H1 (cell line): ENCODE data around the gene L1TD1. TPM values are rescaled to one million over a fixed set of nuclear protein-coding genes. Genes with fewer than 3 reads are reported as not detected.

Experiments
- CTCF ChIA-PET: fragments of 300-600 bp; sonication (Branson Sonifier 250); formaldehyde crosslinking; loops from one replicate; lab custom pipeline; 2021; ENCODE audit not compliant: partially characterized antibody; lab: Charles Lee
- POLR2A ChIA-PET: fragments of 300-600 bp; sonication (Branson Sonifier 250); formaldehyde crosslinking; loops from one replicate; lab custom pipeline; 2021; ENCODE audit warnings: inconsistent platforms; ENCODE audit not compliant: partially characterized antibody; lab: Charles Lee
- DNase-seq, 2 experiments: peaks; one replicate each; pipeline versions ENCODE4 v3.0.0 to v3.0.0-alpha.2; 2010 to 2022; ENCODE audit warnings: low spot score in 2 of 2, low read depth in 1 of 2, mixed read lengths in 1 of 2
- FAIRE-seq: peaks from 2 replicates; lab custom pipeline; 2011; peaks lifted over from hg19 to GRCh38; lab: Jason Lieb, UNC
- H2AFZ ChIP-seq: 2 replicates; pipeline ENCODE4 v1.8.1; 2012; ENCODE audit warnings: low read length, inconsistent platforms
- H2AK5ac ChIP-seq: 2 replicates; pipeline ENCODE4 v1.6.1; 2013; ENCODE audit warnings: low read depth, low read length
- H2BK120ac ChIP-seq: replicated peaks from 2 replicates; pipeline ENCODE3; 2013; ENCODE audit warnings: low read depth, low read length, inconsistent platforms
- H2BK12ac ChIP-seq: 2 replicates; pipeline ENCODE4 v1.6.1; 2013; ENCODE audit warnings: low read depth, low read length
- H2BK15ac ChIP-seq: 2 replicates; pipeline ENCODE4 v1.6.1; 2013; ENCODE audit warnings: low read length
- H2BK20ac ChIP-seq: 2 replicates; pipeline ENCODE4 v1.6.1; 2013; ENCODE audit warnings: low read length
- H2BK5ac ChIP-seq: 2 replicates; pipeline ENCODE4 v1.6.1; 2013; ENCODE audit warnings: low read depth, low read length
- H3K14ac ChIP-seq: 2 replicates; pipeline ENCODE4 v1.6.1; 2013; ENCODE audit warnings: inconsistent platforms; ENCODE audit not compliant: insufficient read length
- H3K18ac ChIP-seq: 2 replicates; pipeline ENCODE4 v1.6.1; 2013; ENCODE audit warnings: low read length; ENCODE audit errors: extremely low read depth
- H3K23ac ChIP-seq: 2 replicates; pipeline ENCODE4 v1.6.1; 2013; ENCODE audit warnings: inconsistent platforms; ENCODE audit not compliant: insufficient read length
- H3K23me2 ChIP-seq: 2 replicates; pipeline ENCODE4 v1.6.1; 2013; ENCODE audit warnings: low read depth, low read length
- H3K27ac ChIP-seq: 2 replicates; pipeline ENCODE4 v1.6.1; 2011; ENCODE audit warnings: low read depth, low read length, inconsistent platforms
- H3K27me3 ChIP-seq, 4 experiments: replicated peaks in 1 of 4; 1 replicate in 1 of 4; 2 replicates in 3 of 4; pipeline versions ENCODE4 v1.6.1 to v1.8.1; 2011 to 2013; ENCODE audit warnings: low read length in 3 of 4, mild to moderate bottlenecking in 3 of 4, inconsistent platforms in 2 of 4, mixed read lengths in 2 of 4, moderate library complexity in 1 of 4; ENCODE audit not compliant: control insufficient read depth in 3 of 4, insufficient read depth in 3 of 4; ENCODE audit errors: extremely low read depth in 1 of 4
- H3K36me3 ChIP-seq, 4 experiments: 2 replicates each; pipeline versions ENCODE4 v1.6.1 to v1.8.1; 2011 to 2013; ENCODE audit warnings: mild to moderate bottlenecking in 4 of 4, low read length in 3 of 4, moderate library complexity in 2 of 4, control low read depth in 1 of 4, inconsistent platforms in 1 of 4; ENCODE audit not compliant: insufficient read depth in 4 of 4, control insufficient read depth in 2 of 4
- H3K4ac ChIP-seq: replicated peaks from 2 replicates; pipeline ENCODE3; 2013; ENCODE audit warnings: low read length, low read depth, mixed read lengths, inconsistent platforms; ENCODE audit not compliant: insufficient read length
- H3K4me1 ChIP-seq, 4 experiments: replicated peaks in 1 of 4; 1 replicate in 1 of 4; 2 replicates in 3 of 4; pipeline versions ENCODE4 v1.6.1 to v1.8.1; 2011 to 2013; ENCODE audit warnings: low read length in 3 of 4, inconsistent platforms in 2 of 4, mixed read lengths in 1 of 4; ENCODE audit not compliant: insufficient read depth in 4 of 4, control insufficient read depth in 3 of 4
- H3K4me2 ChIP-seq, 2 experiments: 2 replicates each; pipeline versions ENCODE4 v1.6.1 to v1.8.1; 2011 to 2013; ENCODE audit warnings: low read depth in 2 of 2, low read length in 2 of 2, control low read depth in 1 of 2, inconsistent platforms in 1 of 2, mild to moderate bottlenecking in 1 of 2; ENCODE audit not compliant: insufficient read depth in 1 of 2
- H3K4me3 ChIP-seq, 4 experiments: fragments of 200-600, 300-600 bp in 1 of 4; sonication (generic), shearing (Covaris generic), sonication (Bioruptor Twin) in 1 of 4; 2 replicates each; pipeline versions ENCODE4 v1.5.1 to v1.8.1; 2011 to 2016; ENCODE audit warnings: low read length in 4 of 4, low read depth in 3 of 4, control low read depth in 2 of 4, inconsistent platforms in 2 of 4, mild to moderate bottlenecking in 2 of 4, mixed read lengths in 1 of 4, moderate library complexity in 1 of 4; ENCODE audit not compliant: insufficient read depth in 2 of 4; ENCODE audit errors: extremely low read depth in 1 of 4
- H3K56ac ChIP-seq: replicated peaks from 2 replicates; pipeline ENCODE3; 2013; ENCODE audit warnings: low read depth, mild to moderate bottlenecking, mixed read lengths, low read length, inconsistent platforms; ENCODE audit not compliant: insufficient read length
- H3K79me1 ChIP-seq: 2 replicates; pipeline ENCODE4 v1.6.1; 2013; ENCODE audit warnings: low read depth, low read length, control low read depth
- H3K79me2 ChIP-seq, 2 experiments: 2 replicates each; pipeline versions ENCODE4 v1.6.1 to v1.8.1; 2012 to 2013; ENCODE audit warnings: low read length in 2 of 2, mild to moderate bottlenecking in 2 of 2, inconsistent platforms in 1 of 2; ENCODE audit not compliant: insufficient read depth in 2 of 2, control insufficient read depth in 1 of 2
- H3K9ac ChIP-seq, 4 experiments: replicated peaks in 1 of 4; 1 replicate in 1 of 4; 2 replicates in 3 of 4; pipeline versions ENCODE4 v1.6.1 to v1.8.1; 2011 to 2013; ENCODE audit warnings: low read depth in 3 of 4, low read length in 3 of 4, control low read depth in 2 of 4, mild to moderate bottlenecking in 2 of 4, moderate library complexity in 2 of 4, inconsistent platforms in 1 of 4; ENCODE audit errors: extremely low read depth in 1 of 4
- H3K9me3 ChIP-seq, 2 experiments: 2 replicates each; pipeline versions ENCODE4 v1.6.1 to v1.8.1; 2012 to 2013; ENCODE audit warnings: mild to moderate bottlenecking in 2 of 2, moderate library complexity in 2 of 2, control low read depth in 1 of 2, inconsistent platforms in 1 of 2, low read depth in 1 of 2, low read length in 1 of 2, mixed read lengths in 1 of 2; ENCODE audit not compliant: insufficient read depth in 2 of 2
- H4K20me1 ChIP-seq, 2 experiments: replicated peaks in 1 of 2; 2 replicates each; pipeline versions ENCODE3 to v1.8.1; 2011 to 2013; ENCODE audit warnings: inconsistent platforms in 2 of 2, low read length in 2 of 2, mild to moderate bottlenecking in 1 of 2; ENCODE audit not compliant: insufficient read depth in 2 of 2, control insufficient read depth in 1 of 2
- H4K5ac ChIP-seq: 2 replicates; pipeline ENCODE4 v1.6.1; 2013; ENCODE audit warnings: low read length, low read depth, mixed read lengths, inconsistent platforms; ENCODE audit not compliant: insufficient read length
- H4K8ac ChIP-seq: 2 replicates; pipeline ENCODE4 v1.8.0; 2013; ENCODE audit warnings: mild to moderate bottlenecking, moderate library complexity, low read length, inconsistent platforms; ENCODE audit not compliant: insufficient read depth; ENCODE audit errors: extremely low read depth
- H4K91ac ChIP-seq: replicated peaks from 2 replicates; pipeline ENCODE3; 2013; ENCODE audit warnings: low read length, mixed read lengths, inconsistent platforms; ENCODE audit not compliant: insufficient read length
- BACH1 ChIP-seq: IDR thresholded peaks from 2 replicates; pipeline ENCODE4 v1.6.1; 2012; ENCODE audit warnings: low read length, improper control_type of control experiment
- CBX5 ChIP-seq: fragments of 300-800, 300-1000 bp; sonication (generic); IDR thresholded peaks from 2 replicates; pipeline ENCODE4 v1.7.1; 2016; ENCODE audit warnings: antibody characterized with exemption, low read length, low read depth
- EP300 ChIP-seq, 2 experiments: IDR thresholded peaks; 1 replicate in 1 of 2; 2 replicates in 1 of 2; pipeline ENCODE4 v1.6.1; 2011 to 2012; ENCODE audit warnings: low read depth in 2 of 2, low read length in 2 of 2, mild to moderate bottlenecking in 2 of 2, borderline replicate concordance in 1 of 2, inconsistent platforms in 1 of 2, moderate library complexity in 1 of 2
- HDAC2 ChIP-seq, 2 experiments: fragments of 300-600 bp in 1 of 2; sonication (generic) in 1 of 2; IDR thresholded peaks; 2 replicates each; pipeline ENCODE4 v1.6.1; 2011 to 2012; ENCODE audit warnings: low read depth in 2 of 2, low read length in 2 of 2, mild to moderate bottlenecking in 2 of 2, moderate library complexity in 2 of 2, borderline replicate concordance in 1 of 2, inconsistent platforms in 1 of 2
- JUND ChIP-seq: IDR thresholded peaks from 2 replicates; pipeline ENCODE4 v1.6.1; 2011; ENCODE audit warnings: mild to moderate bottlenecking, improper control_type of control experiment, low read length
- KDM4A ChIP-seq: IDR thresholded peaks from one replicate; pipeline ENCODE4 v1.7.1; 2012; ENCODE audit warnings: low read depth, mild to moderate bottlenecking, moderate library complexity, low read length, inconsistent platforms; ENCODE audit not compliant: severe bottlenecking
- RAD21 ChIP-seq, 2 experiments: IDR thresholded peaks in 1 of 2; conservative IDR thresholded peaks in 1 of 2; 2 replicates each; pipeline ENCODE4 v1.6.1; 2011; ENCODE audit warnings: low read depth in 2 of 2, low read length in 2 of 2, improper control_type of control experiment in 1 of 2, inconsistent platforms in 1 of 2, mild to moderate bottlenecking in 1 of 2, moderate library complexity in 1 of 2
- SP1 ChIP-seq: IDR thresholded peaks from 2 replicates; pipeline ENCODE4 v1.6.1; 2011; ENCODE audit warnings: low read depth, low read length
- polyA plus RNA-seq, 7 experiments: library from polyadenylated mRNA; depleted of rRNA in 3 of 7; stranded (reverse) in 5 of 7; unstranded in 2 of 7; fragments of >200 nt in 5 of 7; fragments of 200-250 nt in 2 of 7; gene quantifications; 1 replicate in 5 of 7; 2 replicates in 1 of 7; 4 replicates in 1 of 7; pipeline versions ENCODE4 v1.2.1 to v1.2.3, GENCODE V29; 2011 to 2013; ENCODE audit warnings: missing spikeins in 2 of 7, mixed read lengths in 2 of 7
- total RNA-seq: library from RNA; stranded (reverse); fragmentation: NEBNext Ultra II Directional; extraction: Animal tissue kit (Norgen Biotek cat#: 25700); gene quantifications from 2 replicates; pipeline ENCODE4 v1.2.1, GENCODE V29; 2021
- TF ChIP-seq, protein P1 (sequence below): IDR thresholded peaks from 2 replicates; pipeline ENCODE4 v1.6.1; 2012; ENCODE audit warnings: inconsistent platforms
- TF ChIP-seq, protein P2 (sequence below): IDR thresholded peaks from 2 replicates; pipeline ENCODE4 v1.6.1; 2012; ENCODE audit warnings: inconsistent platforms

L1TD1 gene
- total and polyA plus RNA-seq, 2 of the 8 experiments (the other 6 are each of a cell fraction or from before 2014, with no cell fraction given): 35.3 to 441 TPM

DNA sequence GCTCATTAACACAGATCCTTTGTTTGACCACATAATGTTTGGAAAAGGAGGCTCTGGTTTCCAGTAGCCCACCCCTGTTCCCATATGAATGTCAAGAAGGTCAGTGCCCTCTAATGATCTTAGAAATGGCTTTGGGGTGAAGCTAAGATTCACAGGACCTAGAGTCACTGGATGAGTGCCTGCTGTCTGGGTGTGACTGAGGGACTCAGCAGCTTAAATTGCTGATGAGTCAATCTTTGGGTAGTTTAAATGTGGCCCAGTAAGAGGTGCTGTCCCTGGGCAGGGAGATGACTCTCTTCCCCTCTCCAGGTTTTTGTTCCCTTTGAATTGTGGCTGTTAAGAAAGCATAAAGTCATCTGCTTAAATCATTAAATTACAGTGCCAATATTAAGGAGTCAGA lies 50.6 kb downstream of the L1TD1 start:
- no peak overlapping the region for H3K18ac ChIP-seq
- no peaks in the 10 kb centered on the region; a peak in 1 of 7 replicates for H3K27me3 ChIP-seq
- H4K20me1 ChIP-seq: no peaks in the 10 kb centered on the region
- no peaks in the 10 kb centered on the region for H3K79me2 ChIP-seq
- no peak overlapping the region for H3K4me3 ChIP-seq
- H2BK5ac ChIP-seq: no peak overlapping the region
- no peak overlapping the region for H4K5ac ChIP-seq
- no peak overlapping the region for H3K23ac ChIP-seq
- ChIA-PET CTCF (interaction anchor here (1.0 to 3.0 kb wide), 11 partner anchors 8 to 85 kb away, joined by 3 to 11 read pairs (median 4); no protein-coding TSS in a partner anchor), POLR2A (interaction anchor here (1.1 to 2.1 kb wide), 2 partner anchors 12 to 16 kb away, joined by 3 to 8 read pairs; no protein-coding TSS in a partner anchor)
- H3K36me3 ChIP-seq: no peaks in the 10 kb centered on the region; a peak in 1 of 8 replicates
- H2AK5ac ChIP-seq: no peak overlapping the region
- H3K4ac ChIP-seq: no peak overlapping the region
- H2AFZ ChIP-seq: no peak overlapping the region
- H3K14ac ChIP-seq: no peak overlapping the region
- DNase-seq (no peak), FAIRE-seq (no peak)
- H4K91ac ChIP-seq: no peak overlapping the region
- H2BK12ac ChIP-seq: no peak overlapping the region
- H3K79me1 ChIP-seq: no peaks in the 10 kb centered on the region
- no peak overlapping the region for H2BK20ac ChIP-seq
- H3K56ac ChIP-seq: no peak overlapping the region
- no peak overlapping the region for H2BK120ac ChIP-seq
- H3K9ac ChIP-seq: no peak overlapping the region
- no peak overlapping the region for H4K8ac ChIP-seq
- H3K4me2 ChIP-seq: no peak overlapping the region; a peak in 1 of 4 replicates
- peaks cover 0 to 9% of the 10 kb centered on the region in 2 experiments; a peak in 1 of 4 replicates for H3K9me3 ChIP-seq
- H3K27ac ChIP-seq: no peak overlapping the region
- H3K23me2 ChIP-seq: no peaks in the 10 kb centered on the region
- H3K4me1 ChIP-seq: peaks cover 0 to 6% (median 3%) of the 10 kb centered on the region in 4 experiments; a peak in 2 of 7 replicates
- H2BK15ac ChIP-seq: no peak overlapping the region
- TF ChIP-seq BACH1 (no peak), KDM4A (no peak), SP1 (no peak), RAD21 (IDR thresholded peaks at IDR 0.05 in 1 of 2, conservative IDR thresholded peaks at IDR 0.05 in 1 of 2; ENCODE audit: low read depth in 2 of 2, low read length in 2 of 2) (no peak), HDAC2 (IDR thresholded peaks at IDR 0.05; ENCODE audit: borderline replicate concordance in 1 of 2, low read depth in 2 of 2, low read length in 2 of 2) (no peak), JUND (no peak), CBX5 (no peak), EP300 (IDR thresholded peaks at IDR 0.05; ENCODE audit: borderline replicate concordance in 1 of 2, low read depth in 2 of 2, low read length in 2 of 2) (no peak)
- TF ChIP-seq, protein P1, sequence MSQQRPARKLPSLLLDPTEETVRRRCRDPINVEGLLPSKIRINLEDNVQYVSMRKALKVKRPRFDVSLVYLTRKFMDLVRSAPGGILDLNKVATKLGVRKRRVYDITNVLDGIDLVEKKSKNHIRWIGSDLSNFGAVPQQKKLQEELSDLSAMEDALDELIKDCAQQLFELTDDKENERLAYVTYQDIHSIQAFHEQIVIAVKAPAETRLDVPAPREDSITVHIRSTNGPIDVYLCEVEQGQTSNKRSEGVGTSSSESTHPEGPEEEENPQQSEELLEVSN: no peak
- TF ChIP-seq, protein P2, sequence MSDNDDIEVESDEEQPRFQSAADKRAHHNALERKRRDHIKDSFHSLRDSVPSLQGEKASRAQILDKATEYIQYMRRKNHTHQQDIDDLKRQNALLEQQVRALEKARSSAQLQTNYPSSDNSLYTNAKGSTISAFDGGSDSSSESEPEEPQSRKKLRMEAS: no peak
